GM12892 (cell line): ENCODE measurements around the gene SNRPN.

Experiments used
- POLR2A ChIP-seq: IDR thresholded peaks from 2 replicates; pipeline ENCODE4 v1.6.1; 2011; ENCODE audit warnings: low read depth, low read length, control low read depth
- POLR2AphosphoS5 ChIP-seq: IDR thresholded peaks from 2 replicates; pipeline ENCODE4 v1.6.1; 2011; ENCODE audit warnings: low read depth, low read length, control low read depth
- TAF1 ChIP-seq: IDR thresholded peaks from 2 replicates; pipeline ENCODE4 v1.6.1; 2011; ENCODE audit warnings: low read depth, mild to moderate bottlenecking, control low read depth, low read length, borderline replicate concordance

DNA sequence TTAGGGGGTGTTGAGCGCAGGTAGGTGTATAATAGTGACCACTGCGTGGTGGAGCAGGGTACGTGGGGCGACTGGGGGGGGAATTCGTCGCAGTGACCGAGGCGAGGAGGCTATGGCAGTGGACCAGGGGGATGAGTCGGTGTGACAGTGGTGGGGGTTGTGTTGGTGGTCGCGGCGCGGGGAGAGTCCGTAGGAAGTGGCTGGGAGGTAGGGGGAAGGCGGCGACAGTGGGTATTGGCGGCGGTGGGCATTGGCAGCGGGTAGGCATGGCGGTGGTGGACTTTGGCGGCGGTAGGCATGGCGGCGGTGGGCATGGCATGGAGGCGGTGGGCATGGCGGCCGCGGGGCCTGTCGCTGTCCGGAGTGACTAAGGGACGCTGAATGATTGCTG is 739 bp downstream of the SNRPN start:
- TF ChIP-seq POLR2A: no peak
- TF ChIP-seq POLR2AphosphoS5: no peak
- TF ChIP-seq TAF1: no peak
